ENCODE data around the gene TLR9.

- TF ChIP-seq, protein P1, sequence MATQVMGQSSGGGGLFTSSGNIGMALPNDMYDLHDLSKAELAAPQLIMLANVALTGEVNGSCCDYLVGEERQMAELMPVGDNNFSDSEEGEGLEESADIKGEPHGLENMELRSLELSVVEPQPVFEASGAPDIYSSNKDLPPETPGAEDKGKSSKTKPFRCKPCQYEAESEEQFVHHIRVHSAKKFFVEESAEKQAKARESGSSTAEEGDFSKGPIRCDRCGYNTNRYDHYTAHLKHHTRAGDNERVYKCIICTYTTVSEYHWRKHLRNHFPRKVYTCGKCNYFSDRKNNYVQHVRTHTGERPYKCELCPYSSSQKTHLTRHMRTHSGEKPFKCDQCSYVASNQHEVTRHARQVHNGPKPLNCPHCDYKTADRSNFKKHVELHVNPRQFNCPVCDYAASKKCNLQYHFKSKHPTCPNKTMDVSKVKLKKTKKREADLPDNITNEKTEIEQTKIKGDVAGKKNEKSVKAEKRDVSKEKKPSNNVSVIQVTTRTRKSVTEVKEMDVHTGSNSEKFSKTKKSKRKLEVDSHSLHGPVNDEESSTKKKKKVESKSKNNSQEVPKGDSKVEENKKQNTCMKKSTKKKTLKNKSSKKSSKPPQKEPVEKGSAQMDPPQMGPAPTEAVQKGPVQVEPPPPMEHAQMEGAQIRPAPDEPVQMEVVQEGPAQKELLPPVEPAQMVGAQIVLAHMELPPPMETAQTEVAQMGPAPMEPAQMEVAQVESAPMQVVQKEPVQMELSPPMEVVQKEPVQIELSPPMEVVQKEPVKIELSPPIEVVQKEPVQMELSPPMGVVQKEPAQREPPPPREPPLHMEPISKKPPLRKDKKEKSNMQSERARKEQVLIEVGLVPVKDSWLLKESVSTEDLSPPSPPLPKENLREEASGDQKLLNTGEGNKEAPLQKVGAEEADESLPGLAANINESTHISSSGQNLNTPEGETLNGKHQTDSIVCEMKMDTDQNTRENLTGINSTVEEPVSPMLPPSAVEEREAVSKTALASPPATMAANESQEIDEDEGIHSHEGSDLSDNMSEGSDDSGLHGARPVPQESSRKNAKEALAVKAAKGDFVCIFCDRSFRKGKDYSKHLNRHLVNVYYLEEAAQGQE (IDR thresholded peaks at IDR 0.05; ENCODE audit: low read depth, low read length) = no peak
- TF ChIP-seq, protein P2, sequence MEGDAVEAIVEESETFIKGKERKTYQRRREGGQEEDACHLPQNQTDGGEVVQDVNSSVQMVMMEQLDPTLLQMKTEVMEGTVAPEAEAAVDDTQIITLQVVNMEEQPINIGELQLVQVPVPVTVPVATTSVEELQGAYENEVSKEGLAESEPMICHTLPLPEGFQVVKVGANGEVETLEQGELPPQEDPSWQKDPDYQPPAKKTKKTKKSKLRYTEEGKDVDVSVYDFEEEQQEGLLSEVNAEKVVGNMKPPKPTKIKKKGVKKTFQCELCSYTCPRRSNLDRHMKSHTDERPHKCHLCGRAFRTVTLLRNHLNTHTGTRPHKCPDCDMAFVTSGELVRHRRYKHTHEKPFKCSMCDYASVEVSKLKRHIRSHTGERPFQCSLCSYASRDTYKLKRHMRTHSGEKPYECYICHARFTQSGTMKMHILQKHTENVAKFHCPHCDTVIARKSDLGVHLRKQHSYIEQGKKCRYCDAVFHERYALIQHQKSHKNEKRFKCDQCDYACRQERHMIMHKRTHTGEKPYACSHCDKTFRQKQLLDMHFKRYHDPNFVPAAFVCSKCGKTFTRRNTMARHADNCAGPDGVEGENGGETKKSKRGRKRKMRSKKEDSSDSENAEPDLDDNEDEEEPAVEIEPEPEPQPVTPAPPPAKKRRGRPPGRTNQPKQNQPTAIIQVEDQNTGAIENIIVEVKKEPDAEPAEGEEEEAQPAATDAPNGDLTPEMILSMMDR (IDR thresholded peaks at IDR 0.05) = no peak
- TF ChIP-seq TEAD4 (IDR thresholded peaks at IDR 0.05; ENCODE audit: borderline replicate concordance, insufficient read depth) (no peak), EP300 (IDR thresholded peaks at IDR 0.05; ENCODE audit: borderline replicate concordance in 1 of 2, low read depth in 1 of 2, low read length in 1 of 2) (no peak), ZBTB33 (IDR thresholded peaks at IDR 0.05; ENCODE audit: borderline replicate concordance, low read depth) (no peak), JUND (IDR thresholded peaks at IDR 0.05) (no peak), RXRA (IDR thresholded peaks at IDR 0.05; ENCODE audit: borderline replicate concordance, low read depth) (no peak)
- TF ChIP-seq, protein P3, sequence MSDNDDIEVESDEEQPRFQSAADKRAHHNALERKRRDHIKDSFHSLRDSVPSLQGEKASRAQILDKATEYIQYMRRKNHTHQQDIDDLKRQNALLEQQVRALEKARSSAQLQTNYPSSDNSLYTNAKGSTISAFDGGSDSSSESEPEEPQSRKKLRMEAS (IDR thresholded peaks at IDR 0.05; ENCODE audit: low read depth) = no peak
Measured at GRCh38 chr3:52223449-52224408, 1.7 kb downstream of the TLR9 start.
